Measurements from ENCODE around the gene CLIC4.
A peak's percentile ranks its signal among the peaks of the same experiment; 100 is the strongest.

CLIC4 gene

GRCh38 chr1:24739241-24739640 lies 6.0 kb upstream of the CLIC4 start:
- DNase-seq (ENCODE audit: low spot score) = no peak
- TF ChIP-seq CTCF (IDR thresholded peaks at IDR 0.05; ENCODE audit: borderline replicate concordance, control extremely low read depth, extremely low read depth, insufficient read depth, missing control alignments) = no peak
- in situ Hi-C loops (cut with MboI; ENCODE audit: low sequenced_read_pairs, unreplicated experiment) = no loop called here

GRCh38 chr1:24742090-24742938 lies 2.9 kb upstream of the CLIC4 start:
- no peak for TF ChIP-seq CTCF (IDR thresholded peaks at IDR 0.05; ENCODE audit: borderline replicate concordance, control extremely low read depth, extremely low read depth, insufficient read depth, missing control alignments)
- DNase-seq (ENCODE audit: low spot score) = no peak
- in situ Hi-C loops (cut with MboI; ENCODE audit: low sequenced_read_pairs, unreplicated experiment) = no loop called here

- in situ Hi-C loops (cut with MboI; ENCODE audit: low sequenced_read_pairs, unreplicated experiment) = no loop called here
- peak; percentile 59 for DNase-seq (ENCODE audit: low spot score)
- TF ChIP-seq CTCF (IDR thresholded peaks at IDR 0.05; ENCODE audit: borderline replicate concordance, control extremely low read depth, extremely low read depth, insufficient read depth, missing control alignments) = no peak
Observed at GRCh38 chr1:24743404-24744211, 1.6 kb upstream of the CLIC4 start.

GRCh38 chr1:24745711-24746413 lies 615 bp downstream of the CLIC4 start:
- TF ChIP-seq CTCF (IDR thresholded peaks at IDR 0.05; ENCODE audit: borderline replicate concordance, control extremely low read depth, extremely low read depth, insufficient read depth, missing control alignments) = no peak
- no peak for DNase-seq (ENCODE audit: low spot score)
- in situ Hi-C loops (cut with MboI; ENCODE audit: low sequenced_read_pairs, unreplicated experiment) = no loop called here

GRCh38 chr1:24748191-24749121 lies 3.2 kb downstream of the CLIC4 start:
- in situ Hi-C loops (cut with MboI; ENCODE audit: low sequenced_read_pairs, unreplicated experiment) = no loop called here
- no peak for TF ChIP-seq CTCF (IDR thresholded peaks at IDR 0.05; ENCODE audit: borderline replicate concordance, control extremely low read depth, extremely low read depth, insufficient read depth, missing control alignments)
- DNase-seq (ENCODE audit: low spot score) = no peak
